Esophagus mucosa (tissue), 1 donor: ENCODE data around the gene RGS6. TPM values are rescaled to one million over a fixed set of nuclear protein-coding genes. Genes with fewer than 3 reads are reported as not detected.

Experiments
- ATAC-seq: fragments of 200-7000 bp; cut with Tn5 transposase; one replicate; pipeline ENCODE4 v1.9.1; 2020
- total RNA-seq: library from RNA; stranded (reverse); gene quantifications from one replicate; pipeline ENCODE4 v1.2.4, GENCODE V29; 2023
- donor health status: DM: yes; HTN: yes; CAD: no.

The RGS6 gene
- total RNA-seq, 1 donor from 2014 or later = 0.52 TPM

- peak; percentile 50 for ATAC-seq
Measured at GRCh38 chr14:72559202-72559601, 627.0 kb downstream of the RGS6 start.

- ATAC-seq = no peak
Measured at GRCh38 chr14:72559669-72560255, 627.5 kb downstream of the RGS6 start.

GRCh38 chr14:72560331-72560730 is 628.1 kb downstream of the RGS6 start:
- ATAC-seq = no peak

GRCh38 chr14:72560889-72561493 is 628.8 kb downstream of the RGS6 start:
- no peak for ATAC-seq

GRCh38 chr14:72562300-72562699 is 630.1 kb downstream of the RGS6 start:
- no peak for ATAC-seq

- no peak for ATAC-seq
Measured at GRCh38 chr14:72563676-72564075, 631.4 kb downstream of the RGS6 start.

- ATAC-seq = no peak
Measured at GRCh38 chr14:72565149-72565559, 632.9 kb downstream of the RGS6 start.

- ATAC-seq = no peak
Measured at GRCh38 chr14:72565917-72566316, 633.7 kb downstream of the RGS6 start.

- no peak for ATAC-seq
Measured at GRCh38 chr14:72567226-72567625, 635.0 kb downstream of the RGS6 start.

- no peak for ATAC-seq
Measured at GRCh38 chr14:72568296-72568992, 636.2 kb downstream of the RGS6 start.

- no peak for ATAC-seq
Measured at GRCh38 chr14:72573725-72574417, 641.6 kb downstream of the RGS6 start.

GRCh38 chr14:72574715-72575114 is 642.5 kb downstream of the RGS6 start:
- no peak for ATAC-seq

GRCh38 chr14:72576258-72576657 is 644.0 kb downstream of the RGS6 start:
- ATAC-seq = no peak

GRCh38 chr14:72577521-72577920 is 645.3 kb downstream of the RGS6 start:
- ATAC-seq = no peak

- no peak for ATAC-seq
Measured at GRCh38 chr14:72578514-72578913, 646.3 kb downstream of the RGS6 start.

GRCh38 chr14:72582582-72582981 is 650.4 kb downstream of the RGS6 start:
- peak; percentile 83 for ATAC-seq

GRCh38 chr14:72583316-72584272 is 651.4 kb downstream of the RGS6 start:
- no peak for ATAC-seq

- ATAC-seq = no peak
Measured at GRCh38 chr14:72588521-72588920, 656.3 kb downstream of the RGS6 start.

GRCh38 chr14:72589652-72590051 is 657.4 kb downstream of the RGS6 start:
- no peak for ATAC-seq

- ATAC-seq = no peak
Measured at GRCh38 chr14:72590577-72590976, 658.3 kb downstream of the RGS6 start.

- no peak for ATAC-seq
Measured at GRCh38 chr14:72591391-72591790, 659.2 kb downstream of the RGS6 start.
